ENCODE results near the gene ADGRL1.

- TF ChIP-seq SIN3A (IDR thresholded peaks at IDR 0.05; ENCODE audit: low read depth): no peak
- TF ChIP-seq CTCF (IDR thresholded peaks at IDR 0.05 in 2 of 3, conservative IDR thresholded peaks at IDR 0.05 in 1 of 3; ENCODE audit: borderline replicate concordance in 1 of 3, insufficient read depth in 1 of 3, low read depth in 2 of 3, low read length in 2 of 3): no peak
Observed at GRCh38 chr19:14119146-14119545, 86.8 kb downstream of the ADGRL1 start.
